ENCODE measurements around the gene GART.
"Not testable (repeated sequence)": the region's sequence is repeated elsewhere in the genome, so short reads cannot be mapped to it uniquely, and the experiment has no call there.

Gene GART
- 109 to 284 reads per million in 2 experiments for total RNA-seq

GRCh38 chr21:33541756-33542639, at the start of gene GART:
GART (minus strand) TSS chr21:33542117; CDS start chr21:33539315, 2,802 bp downstream.
- peak; percentile 73 for DNase-seq (ENCODE audit: low read depth)

GRCh38 chr21:33588485-33589335, 46.8 kb upstream of the GART start, which contains the start of gene DONSON:
DONSON (minus strand) TSS chr21:33588684; CDS start chr21:33588641, 43 bp downstream.
- DNase-seq (ENCODE audit: low read depth): peak; percentile 80

GRCh38 chr21:33587792-33588484, 46.0 kb upstream of the GART start:
- no peak for DNase-seq (ENCODE audit: low read depth)

GRCh38 chr21:33586927-33587326, 45.0 kb upstream of the GART start:
- DNase-seq (ENCODE audit: low read depth): no peak

- no peak for DNase-seq (ENCODE audit: low read depth)
Measured at GRCh38 chr21:33584455-33584854, 42.5 kb upstream of the GART start.

GRCh38 chr21:33578959-33579542, 37.1 kb upstream of the GART start:
- DNase-seq (ENCODE audit: low read depth): no peak

GRCh38 chr21:33578214-33578613, 36.3 kb upstream of the GART start:
- no peak for DNase-seq (ENCODE audit: low read depth)

GRCh38 chr21:33576741-33577141, 34.8 kb upstream of the GART start:
- not testable (repeated sequence) for DNase-seq (ENCODE audit: low read depth)

GRCh38 chr21:33572350-33572749, 30.4 kb upstream of the GART start:
- DNase-seq (ENCODE audit: low read depth): no peak

- no peak for DNase-seq (ENCODE audit: low read depth)
Measured at GRCh38 chr21:33569991-33570390, 28.1 kb upstream of the GART start.

GRCh38 chr21:33568448-33568847, 26.5 kb upstream of the GART start:
- no peak for DNase-seq (ENCODE audit: low read depth)

GRCh38 chr21:33567914-33568313, 26.0 kb upstream of the GART start:
- DNase-seq (ENCODE audit: low read depth): no peak

- no peak for DNase-seq (ENCODE audit: low read depth)
Measured at GRCh38 chr21:33566514-33566913, 24.6 kb upstream of the GART start.

GRCh38 chr21:33562389-33562788, 20.5 kb upstream of the GART start:
- DNase-seq (ENCODE audit: low read depth): no peak

- no peak for DNase-seq (ENCODE audit: low read depth)
Measured at GRCh38 chr21:33561373-33561772, 19.5 kb upstream of the GART start.

GRCh38 chr21:33560965-33561364, 19.0 kb upstream of the GART start:
- DNase-seq (ENCODE audit: low read depth): no peak

GRCh38 chr21:33559813-33560212, 17.9 kb upstream of the GART start:
- no peak for DNase-seq (ENCODE audit: low read depth)

- no peak for DNase-seq (ENCODE audit: low read depth)
Measured at GRCh38 chr21:33558777-33559421, 17.0 kb upstream of the GART start.

- DNase-seq (ENCODE audit: low read depth): no peak
Measured at GRCh38 chr21:33557447-33557846, 15.5 kb upstream of the GART start.

GRCh38 chr21:33554982-33555344, 13.0 kb upstream of the GART start:
- no peak for DNase-seq (ENCODE audit: low read depth)

Measured in T follicular helper cell (primary cell).